Right cardiac atrium (tissue), 5 donors: ENCODE data around the gene DNASE1L1. TPM values are rescaled to one million over a fixed set of nuclear protein-coding genes. Genes with fewer than 3 reads are reported as not detected.
"Not testable (repeated sequence)": the region's sequence is repeated elsewhere in the genome, so short reads cannot be mapped to it uniquely, and the experiment has no call there.

ENCODE experiments used
- ATAC-seq, 2 donors: fragments of 200-7000 bp; cut with Tn5 transposase; one replicate each; pipeline versions ENCODE4 v1.8.0 to v1.9.1; 2020; ENCODE audit warnings: moderate library complexity in 2 of 2, mild to moderate bottlenecking in 1 of 2
- DNase-seq, 3 donors: peaks; one replicate each; pipeline ENCODE4 v3.0.0-alpha.2; 2020
- H3K27ac ChIP-seq: one replicate; pipeline ENCODE4 v1.5.1; 2013; ENCODE audit warnings: mild to moderate bottlenecking, low read length, control low read depth, moderate library complexity
- H3K27me3 ChIP-seq: one replicate; pipeline ENCODE4 v1.6.1; 2013; ENCODE audit not compliant: control insufficient read depth, insufficient read depth
- H3K4me1 ChIP-seq: one replicate; pipeline ENCODE4 v1.6.1; 2013; ENCODE audit warnings: low read length; ENCODE audit not compliant: control insufficient read depth, insufficient read depth
- H3K4me3 ChIP-seq: one replicate; pipeline ENCODE4 v1.5.1; 2013; ENCODE audit warnings: low read length, control low read depth
- H3K9me3 ChIP-seq: one replicate; pipeline ENCODE4 v1.6.1; 2013; ENCODE audit warnings: low read length; ENCODE audit not compliant: control insufficient read depth
- WGBS: extraction: QIAGEN DNeasy Blood & Tissue Kit; methylation state at CpG from one replicate; pipeline ENCODE4 v1.1.7; 2013; 5-methylcytosine and 5-hydroxymethylcytosine counted together
- intact Hi-C, 4 donors: fragments of 100-400 bp; cut with DNase I; formaldehyde crosslinking; loops; one replicate each; pipeline versions ENCODE4 v1.11.0 to v1.14.0; 2022 to 2023
- polyA plus RNA-seq: library from polyadenylated mRNA; stranded (reverse); fragments of 200-250 nt; gene quantifications from one replicate; pipeline ENCODE4 v1.2.3, GENCODE V29; 2013
- total RNA-seq, 4 donors: library from RNA; stranded (reverse); fragmentation: NEBNext Ultra II Directional; extraction: Animal tissue kit (Norgen Biotek cat#: 25700); gene quantifications; one replicate each; pipeline ENCODE4 v1.2.1, GENCODE V29; 2021
- donor health status: healthy with polysubstance abuse.
- donor health status: DM: no; HTN: yes; CAD: no.
- donor health status: DM: no; HTN: no; CAD: no.
- donor health status: DM: no; HTN: yes; CAD: no; lungs with severe emphysema.
- donor health status: DM: yes; HTN: yes; CAD: no.

Gene DNASE1L1
- total and polyA plus RNA-seq, 5 donors: 47.3 to 60.5 (median 52.0) TPM

DNA sequence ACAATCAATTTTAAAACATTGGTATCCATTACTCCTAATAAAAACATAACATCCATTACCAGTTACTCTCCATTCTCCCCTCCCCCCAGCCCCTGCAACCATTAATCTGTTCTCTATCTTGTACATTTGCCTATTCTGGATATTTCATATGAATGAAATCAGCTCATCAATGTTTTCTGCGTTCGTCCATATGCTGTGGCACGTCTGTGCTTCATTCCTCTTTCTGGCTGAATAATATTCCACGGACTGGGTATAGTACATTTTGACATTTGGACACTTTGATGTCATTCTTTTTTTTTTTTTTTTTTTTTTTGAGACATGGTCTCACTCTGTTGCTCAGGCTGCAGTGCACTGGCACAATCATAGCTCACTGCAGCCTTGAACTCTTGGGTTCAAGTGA lies 5.2 kb downstream of the DNASE1L1 start:
- DNase-seq: no peak
- WGBS: 91% methylated on average over 4 of the region's 4 CpGs
- H3K27me3 ChIP-seq: no peaks in the 10 kb centered on the region
- intact Hi-C loops: loop anchor here in 1 of 4 donors (10.0 kb wide), 1 partner anchor 111 kb away; the partner anchor contains the start of gene FAM3A
- H3K27ac ChIP-seq: no peak overlapping the region
- ATAC-seq: no peak
- peaks cover 2% of the 10 kb centered on the region for H3K4me1 ChIP-seq
- no peak overlapping the region for H3K4me3 ChIP-seq
- no peaks in the 10 kb centered on the region for H3K9me3 ChIP-seq

- 83% methylated on average over 10 of the region's 10 CpGs for WGBS
- Histone ChIP-seq H3K9me3 (no peaks in the 10 kb centered on the region), H3K27ac (no peak overlapping the region), H3K4me1 (peaks cover 2% of the 10 kb centered on the region), H3K27me3 (no peaks in the 10 kb centered on the region), H3K4me3 (no peak overlapping the region)
- ATAC-seq (no peak), DNase-seq (no peak)
- intact Hi-C loops: loop anchor here in 1 of 4 donors (10.0 kb wide), 1 partner anchor 112 kb away; the partner anchor contains the start of gene FAM3A
Measured at GRCh38 chrX:154403192-154403591, 5.9 kb downstream of the DNASE1L1 start.

DNA sequence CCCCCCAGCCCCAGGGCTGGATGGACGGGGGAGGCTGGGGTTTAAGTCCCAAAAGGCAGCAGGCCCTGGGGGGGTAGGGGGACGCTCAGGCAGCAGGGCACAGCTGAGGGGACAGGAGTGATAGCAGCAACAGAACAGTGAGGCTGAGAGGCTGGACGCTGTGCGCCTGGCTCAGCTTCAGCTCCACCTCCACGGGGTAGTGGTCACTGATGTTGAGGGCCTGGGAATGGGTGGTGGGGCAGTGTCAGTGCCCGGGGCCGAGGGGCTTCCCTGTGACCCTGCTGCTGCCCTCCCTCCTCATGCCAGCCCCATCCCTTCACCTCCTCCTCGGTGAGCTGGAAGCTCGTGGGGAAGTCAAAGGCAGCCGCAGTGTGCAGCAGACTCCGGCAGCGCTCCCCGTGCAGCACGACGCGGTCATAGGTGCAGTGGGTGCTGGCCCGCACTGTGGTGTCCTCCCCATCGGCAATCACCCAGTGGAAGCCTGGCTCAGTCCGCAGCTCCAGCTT lies 6.4 kb downstream of the DNASE1L1 start:
- Histone ChIP-seq H3K4me3 (no peak overlapping the region), H3K4me1 (peaks cover 2% of the 10 kb centered on the region), H3K27me3 (no peaks in the 10 kb centered on the region), H3K27ac (no peak overlapping the region), H3K9me3 (no peaks in the 10 kb centered on the region)
- 69% methylated on average over 19 of the region's 19 CpGs for WGBS
- intact Hi-C loops: loop anchor here in 1 of 4 donors (10.0 kb wide), 1 partner anchor 112 kb away; the partner anchor contains the start of gene FAM3A
- ATAC-seq (no peak), DNase-seq (no peak)

GRCh38 chrX:154401918-154402621 lies 7.0 kb downstream of the DNASE1L1 start:
- WGBS: 53% methylated on average over 6 of the region's 6 CpGs
- Histone ChIP-seq H3K4me1 (peaks cover 2% of the 10 kb centered on the region), H3K4me3 (no peak overlapping the region), H3K9me3 (no peaks in the 10 kb centered on the region), H3K27ac (no peak overlapping the region), H3K27me3 (no peaks in the 10 kb centered on the region)
- DNase-seq (no peak), ATAC-seq (no peak)
- intact Hi-C loops: loop anchor here in 1 of 4 donors (10.0 kb wide), 1 partner anchor 113 kb away; the partner anchor contains the start of gene FAM3A

DNA sequence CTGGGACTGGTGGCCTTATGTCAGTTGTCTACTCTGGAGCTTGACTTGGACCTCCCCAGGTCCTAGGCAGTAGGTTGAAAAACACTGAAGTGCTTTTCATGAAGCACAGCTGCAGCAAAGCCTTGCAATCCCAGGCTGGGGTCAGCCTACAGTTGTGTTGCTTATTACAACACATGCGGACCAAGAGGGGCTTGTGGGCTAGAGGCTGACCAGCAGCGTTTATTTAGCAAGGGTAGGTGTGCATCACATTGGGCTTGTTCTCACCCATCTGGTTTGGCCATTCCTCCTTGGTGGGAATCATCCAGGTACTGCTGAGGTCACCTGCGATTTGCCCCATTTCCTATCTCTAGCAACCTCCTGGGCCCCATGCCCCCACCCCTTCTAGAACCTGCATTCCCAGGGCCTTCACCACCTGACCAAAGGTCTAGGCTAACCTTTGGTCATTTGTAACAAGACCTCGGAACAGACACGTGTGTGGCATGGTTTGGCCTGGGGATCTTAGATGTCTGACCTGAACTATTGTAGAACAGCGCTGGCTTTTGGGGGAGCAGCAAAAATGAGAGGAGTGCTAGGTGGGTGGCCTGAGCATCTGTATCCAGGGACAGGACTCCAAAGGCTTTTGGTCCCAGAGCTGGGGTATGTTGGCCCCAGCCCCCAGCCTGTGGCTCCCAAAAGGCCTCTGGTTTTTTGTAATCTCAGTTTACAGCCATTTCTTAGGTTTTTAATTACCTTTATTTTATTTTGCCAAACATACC lies 7.8 kb downstream of the DNASE1L1 start:
- Histone ChIP-seq H3K4me3 (no peak overlapping the region), H3K9me3 (no peaks in the 10 kb centered on the region), H3K27me3 (no peaks in the 10 kb centered on the region), H3K4me1 (peaks cover 2% of the 10 kb centered on the region), H3K27ac (no peak overlapping the region)
- ATAC-seq (no peak), DNase-seq (no peak)
- intact Hi-C loops: loop anchor here in 1 of 4 donors (10.0 kb wide), 1 partner anchor 114 kb away; the partner anchor contains the start of gene FAM3A
- WGBS: 56% methylated on average over 6 of the region's 6 CpGs

DNA sequence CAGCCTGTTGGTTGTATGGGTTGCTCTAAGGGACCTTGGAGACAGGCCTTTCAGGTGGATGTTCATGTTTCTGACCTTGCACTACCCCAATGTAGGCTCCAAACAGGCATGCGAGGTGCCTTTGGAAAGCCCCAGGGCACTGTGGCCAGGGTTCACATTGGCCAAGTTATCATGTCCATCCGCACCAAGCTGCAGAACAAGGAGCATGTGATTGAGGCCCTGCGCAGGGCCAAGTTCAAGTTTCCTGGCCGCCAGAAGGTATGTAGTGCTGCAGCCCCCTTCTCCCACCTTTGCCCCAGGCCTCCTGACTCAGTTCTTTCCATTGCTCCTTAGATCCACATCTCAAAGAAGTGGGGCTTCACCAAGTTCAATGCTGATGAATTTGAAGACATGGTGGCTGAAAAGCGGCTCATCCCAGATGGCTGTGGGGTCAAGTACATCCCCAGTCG lies 8.7 kb downstream of the DNASE1L1 start:
- not testable (repeated sequence) for H3K9me3 ChIP-seq, DNase-seq, ATAC-seq, H3K4me3 ChIP-seq, H3K27me3 ChIP-seq, H3K4me1 ChIP-seq
- WGBS: 75% methylated on average over 6 of the region's 6 CpGs
- intact Hi-C loops: loop anchor here in 1 of 4 donors (10.0 kb wide), 1 partner anchor 114 kb away; the partner anchor contains the start of gene FAM3A
- H3K27ac ChIP-seq: peak overlapping the region; percentile 32

- Histone ChIP-seq H3K27ac (peak overlapping the region; percentile 100), H3K4me1 (peaks cover 2% of the 10 kb centered on the region), H3K27me3 (no peaks in the 10 kb centered on the region), H3K4me3 (peak overlapping the region; percentile 99), H3K9me3 (no peaks in the 10 kb centered on the region)
- no peak for DNase-seq
- intact Hi-C loops: loop anchor here in 1 of 4 donors (10.0 kb wide), 1 partner anchor 115 kb away; the partner anchor contains the start of gene FAM3A
- 36% methylated on average over 14 of the region's 14 CpGs for WGBS
- ATAC-seq: no peak
Measured at GRCh38 chrX:154399527-154400368, 9.3 kb downstream of the DNASE1L1 start.

DNA sequence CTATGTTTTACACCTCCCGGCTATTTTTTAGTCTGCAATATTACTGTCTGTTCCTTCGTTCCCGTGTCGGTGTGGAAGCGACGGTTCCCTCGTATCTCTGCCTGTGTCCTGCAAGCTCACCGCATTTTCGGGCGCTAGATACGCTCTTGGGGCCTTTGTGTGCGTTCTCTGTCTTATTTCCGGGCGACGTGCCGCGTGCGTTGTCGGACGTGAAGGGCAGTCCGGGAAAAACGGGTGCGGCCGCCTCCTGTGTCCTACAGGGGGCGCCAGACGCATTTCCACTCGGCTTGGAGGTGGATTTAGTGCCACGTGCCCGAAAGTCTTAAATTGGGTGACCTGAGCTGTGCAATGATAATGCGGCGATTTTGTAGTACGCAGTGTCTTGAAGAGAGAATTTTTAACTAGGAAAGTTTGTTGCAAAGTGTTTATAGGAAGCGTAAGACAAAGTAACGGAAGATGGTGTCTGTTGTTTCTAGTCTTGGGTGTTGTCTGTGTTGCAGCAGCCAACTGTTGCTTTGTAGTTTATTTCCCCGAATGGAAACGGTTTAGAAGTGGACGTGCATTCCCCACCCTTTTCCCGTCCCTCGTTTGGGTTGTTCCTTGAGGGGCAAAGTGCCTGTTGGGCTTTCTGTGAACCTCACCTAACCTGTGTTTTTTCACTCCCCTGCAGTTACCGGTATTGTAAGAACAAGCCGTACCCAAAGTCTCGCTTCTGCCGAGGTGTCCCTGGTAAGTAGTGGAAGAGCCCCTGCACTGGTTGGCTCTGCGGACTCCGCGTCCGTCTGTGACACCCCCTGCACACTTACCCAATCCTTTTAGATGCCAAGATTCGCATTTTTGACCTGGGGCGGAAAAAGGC lies 10.2 kb downstream of the DNASE1L1 start:
- Histone ChIP-seq H3K4me3 (peak overlapping the region; percentile 99), H3K27ac (peak overlapping the region; percentile 100), H3K27me3 (no peaks in the 10 kb centered on the region), H3K4me1 (peaks cover 2% of the 10 kb centered on the region), H3K9me3 (no peaks in the 10 kb centered on the region)
- DNase-seq: peak; percentile 86 to 94 (median 94)
- WGBS: 1% methylated on average over 49 of the region's 49 CpGs
- intact Hi-C loops: no loop called here
- ATAC-seq: peak; percentile 49 to 61

GRCh38 chrX:154397888-154398667 lies 11.0 kb downstream of the DNASE1L1 start, which contains the start of gene RPL10:
Gene RPL10 (plus strand): TSS chrX:154398377. CDS start chrX:154398520, 143 bp downstream.
- intact Hi-C loops: no loop called here
- DNase-seq: peak; percentile 95 to 98 (median 97)
- ATAC-seq: peak; percentile 91 to 93
- Histone ChIP-seq H3K4me3 (peak within 1 kb of the TSS; percentile 99), H3K27me3 (no peaks in the 10 kb centered on the region), H3K4me1 (peaks cover 2% of the 10 kb centered on the region), H3K27ac (peak within 1 kb of the TSS; percentile 100), H3K9me3 (no peaks in the 10 kb centered on the region)
- under 1% methylated on average over 69 of the region's 69 CpGs for WGBS
